GM19023 (cell line): Measurements from ENCODE around the gene ADAMTSL5.
"Not testable (repeated sequence)": the region's sequence is repeated elsewhere in the genome, so short reads cannot be mapped to it uniquely, and the experiment has no call there.

Experiments used
- ATAC-seq: cut with Tn5 transposase; IDR thresholded peaks from one replicate; pipeline ENCODE4 v1.9.1; 2021; ENCODE audit warnings: mild to moderate bottlenecking, moderate library complexity; ENCODE audit not compliant: unreplicated experiment

ADAMTSL5 gene

DNA sequence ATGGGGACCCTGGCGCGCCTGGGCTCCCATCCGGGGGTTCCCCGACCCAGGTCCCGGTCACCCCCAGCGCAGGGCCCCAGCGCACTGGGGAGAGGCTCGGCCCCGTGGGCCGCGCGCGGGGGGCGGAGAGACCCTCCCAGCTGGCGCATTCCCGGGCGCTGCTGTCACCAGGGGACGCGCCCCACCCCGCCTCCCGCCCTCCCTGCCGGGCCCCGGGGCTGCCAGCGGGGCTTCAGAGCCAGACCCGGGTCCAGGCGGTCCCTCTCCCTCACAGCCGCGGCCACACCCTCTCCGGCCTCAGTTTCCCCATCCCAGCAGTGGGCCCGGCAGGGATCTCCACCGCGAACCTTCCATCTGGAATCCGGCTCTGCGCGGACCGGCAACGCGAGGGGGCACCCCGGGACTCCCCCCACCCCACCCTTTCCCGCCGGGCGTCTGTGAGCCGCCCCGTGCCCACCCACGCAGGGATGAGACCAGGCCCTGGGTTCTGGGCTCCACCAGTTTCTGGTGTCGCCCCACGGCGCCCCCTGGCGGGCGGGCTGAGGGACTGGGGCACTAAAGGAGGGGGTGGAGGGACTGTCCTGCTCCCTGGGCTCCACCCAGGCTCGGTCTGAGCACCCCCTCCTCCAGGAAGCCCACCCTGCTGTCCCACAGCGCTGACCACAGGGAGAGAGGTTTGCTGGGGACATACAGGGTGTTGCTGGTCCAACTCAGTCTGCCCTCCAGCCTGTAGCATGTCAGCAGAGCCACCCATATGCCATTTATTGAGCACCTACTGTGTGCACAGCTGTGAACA lies 878 bp upstream of the ADAMTSL5 start:
- no peak for ATAC-seq

DNA sequence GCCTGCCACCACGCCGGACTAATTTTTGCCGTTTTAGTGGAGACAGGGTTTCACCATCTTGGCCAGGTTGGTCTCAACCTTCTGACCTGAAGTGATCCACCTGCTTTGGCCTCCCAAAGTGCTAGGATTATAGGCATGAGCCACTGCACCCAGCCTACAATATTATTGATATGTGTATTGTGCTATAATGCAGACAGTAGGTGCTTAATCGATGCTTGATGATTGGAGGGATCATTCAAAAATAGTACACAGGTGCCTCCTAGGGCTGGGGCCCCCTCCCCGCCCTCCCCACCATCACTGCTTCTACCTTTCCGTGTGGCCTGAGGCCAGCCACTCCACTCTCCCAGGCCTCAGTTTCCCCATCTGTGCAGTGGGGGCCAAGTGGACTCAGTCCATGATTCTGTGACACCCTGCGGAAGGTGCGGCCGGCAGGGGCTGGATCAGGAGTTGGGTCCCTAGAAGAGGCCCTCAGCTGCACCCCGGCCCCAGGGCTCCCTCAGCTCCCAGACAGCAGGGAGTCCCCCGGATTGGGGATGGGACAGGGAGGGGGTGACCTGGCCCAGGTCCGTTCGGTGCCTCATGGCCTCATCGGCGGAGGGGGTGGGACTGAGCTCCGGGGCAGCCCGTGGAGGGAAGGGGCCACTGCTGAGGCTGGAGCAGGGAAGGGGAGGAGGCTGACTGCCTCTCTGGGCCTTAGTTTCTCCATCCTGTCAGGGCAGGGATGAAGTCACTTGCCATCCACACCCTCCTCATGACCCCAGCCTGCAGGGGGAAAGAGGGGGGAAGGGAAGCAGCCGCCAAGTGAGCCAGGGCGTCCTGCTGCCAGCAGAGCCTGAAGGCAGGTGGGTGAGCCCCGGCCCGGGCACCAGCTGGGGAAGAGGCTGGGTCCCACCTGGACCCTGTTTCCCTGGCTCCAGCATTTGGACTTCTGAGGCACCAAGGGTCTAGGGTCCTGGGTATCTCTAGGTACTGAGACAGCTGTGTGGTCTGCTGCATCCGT lies 1.2 kb downstream of the ADAMTSL5 start:
- no peak for ATAC-seq

DNA sequence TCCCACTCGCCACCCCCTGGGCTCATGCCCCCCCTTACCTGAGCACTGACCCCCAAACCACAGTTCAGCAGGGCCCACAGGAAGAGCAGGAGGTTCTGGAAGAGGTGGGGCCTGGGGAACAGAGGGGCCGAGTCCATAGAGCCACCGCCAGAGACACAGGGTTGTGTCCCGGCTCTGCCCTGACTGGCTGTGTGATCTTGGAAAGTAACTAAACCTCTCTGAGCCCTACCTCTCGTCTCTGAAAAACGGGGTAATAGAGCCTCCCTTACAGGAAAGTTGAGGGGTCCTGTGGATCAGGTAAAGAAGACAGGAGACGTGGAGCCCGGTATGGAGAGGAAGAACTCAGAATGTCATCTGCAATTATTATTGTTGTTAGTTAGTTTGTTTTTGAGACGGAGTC lies 2.0 kb downstream of the ADAMTSL5 start:
- no peak for ATAC-seq

DNA sequence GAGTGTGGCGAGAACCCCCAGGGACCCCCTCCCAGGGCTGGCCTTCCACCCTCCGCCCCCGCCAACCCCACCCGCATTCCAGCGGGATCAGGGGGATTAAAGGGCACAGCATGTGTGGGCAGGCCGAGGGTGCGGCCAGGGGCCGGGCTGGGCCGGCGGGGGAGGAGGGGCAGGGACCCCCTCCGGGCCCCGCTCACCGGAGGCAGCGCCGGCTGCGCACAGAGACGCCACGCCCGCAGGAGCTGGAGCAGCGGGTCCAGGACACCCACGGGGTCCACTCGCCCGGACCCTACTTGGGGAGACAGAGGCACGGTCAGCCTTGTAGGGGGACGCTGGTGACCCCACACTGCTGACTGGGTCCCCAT lies 2.4 kb downstream of the ADAMTSL5 start:
- no peak for ATAC-seq

DNA sequence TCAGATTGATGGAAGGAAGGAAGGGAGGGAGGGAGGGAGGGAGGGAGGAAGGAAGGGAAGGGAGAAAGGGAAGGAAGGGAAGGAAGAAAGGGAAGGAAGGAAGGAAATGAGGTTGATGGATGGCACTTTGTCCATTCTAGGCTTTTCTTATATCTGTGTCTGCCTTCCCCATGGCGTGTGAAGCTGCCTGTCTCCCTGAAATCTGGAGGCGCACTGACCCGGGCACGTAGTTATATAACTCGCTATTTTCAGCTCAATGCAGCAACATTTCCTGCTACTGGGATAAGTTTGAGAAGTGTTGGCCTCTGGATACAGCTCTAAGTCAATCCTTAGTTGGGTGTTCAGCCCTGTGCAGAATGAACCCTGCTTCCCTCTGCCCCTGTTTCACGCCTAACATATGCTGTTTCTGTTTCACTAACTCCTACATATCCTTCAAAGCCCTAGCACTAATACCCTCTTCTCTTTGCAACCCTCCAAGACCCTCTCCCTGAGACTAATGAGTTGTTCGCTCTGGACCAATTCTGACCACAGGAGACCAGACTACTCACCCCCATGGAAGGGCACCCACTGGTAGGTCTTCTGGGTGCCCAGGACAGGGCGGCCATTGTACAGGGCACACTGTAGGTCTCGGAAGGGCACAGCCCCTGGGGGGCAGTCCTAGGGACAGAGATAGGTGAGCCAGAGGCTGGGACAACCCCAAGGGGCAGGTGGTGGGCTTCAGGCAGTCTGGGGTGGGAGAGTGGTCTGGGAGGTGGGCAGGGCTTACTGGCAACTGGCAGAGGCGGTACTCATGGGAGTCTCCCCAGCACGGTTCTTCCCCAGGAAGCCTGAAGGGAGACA lies 3.0 kb downstream of the ADAMTSL5 start:
- ATAC-seq: no peak

DNA sequence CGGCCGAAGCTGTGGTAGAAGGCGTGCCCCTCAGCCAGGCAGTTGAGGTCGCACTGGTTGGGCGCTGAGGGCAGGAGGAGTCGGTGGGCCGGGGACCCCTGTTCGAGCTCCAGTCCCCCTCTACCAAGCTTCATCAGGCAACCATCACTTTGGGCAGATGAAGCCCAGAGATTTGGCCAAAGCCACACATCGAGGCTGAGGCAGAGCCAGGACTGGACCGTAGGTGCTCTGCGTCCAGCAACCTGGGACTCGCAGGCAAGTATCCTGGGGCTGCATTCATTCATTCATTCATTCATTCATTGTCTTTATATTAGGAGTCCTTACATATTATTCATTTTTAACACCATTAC lies 4.3 kb downstream of the ADAMTSL5 start:
- ATAC-seq: no peak

DNA sequence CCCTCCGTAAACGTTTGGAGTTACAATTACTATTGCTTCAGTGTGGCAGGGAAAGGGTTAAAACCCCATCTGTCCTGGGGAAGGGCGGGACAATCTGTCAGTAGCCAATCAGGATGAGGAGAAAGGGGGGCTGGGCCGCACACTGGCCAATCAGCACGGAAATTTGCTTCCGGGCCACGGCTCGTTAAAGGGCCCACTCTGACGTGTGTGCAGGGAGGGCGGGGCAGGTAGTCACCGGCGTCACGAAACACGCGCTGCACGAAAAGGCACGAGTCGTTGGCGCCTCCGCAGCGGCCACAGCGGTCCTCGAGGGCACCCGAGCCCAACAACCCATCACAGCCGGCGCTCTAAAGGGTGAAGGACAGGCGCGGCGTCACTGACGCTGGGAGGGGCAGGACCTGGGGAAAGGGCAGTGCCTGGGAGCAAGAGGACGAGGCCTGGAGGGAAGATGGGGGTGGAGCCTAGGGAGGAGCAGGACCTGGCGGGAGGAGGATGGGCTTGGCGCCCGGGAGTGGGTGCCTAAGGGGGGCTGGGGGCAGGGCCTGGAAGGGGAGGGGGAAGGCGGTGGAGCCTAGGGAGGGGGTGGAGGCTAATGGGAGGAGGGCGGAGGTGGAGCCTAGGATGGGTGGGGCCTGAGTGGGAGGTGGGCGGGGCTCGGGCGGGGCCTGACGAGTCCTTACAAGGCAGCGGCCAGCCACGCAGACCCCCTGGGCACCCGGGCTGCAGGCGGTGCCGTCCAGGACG lies 4.9 kb downstream of the ADAMTSL5 start:
- no peak for ATAC-seq

DNA sequence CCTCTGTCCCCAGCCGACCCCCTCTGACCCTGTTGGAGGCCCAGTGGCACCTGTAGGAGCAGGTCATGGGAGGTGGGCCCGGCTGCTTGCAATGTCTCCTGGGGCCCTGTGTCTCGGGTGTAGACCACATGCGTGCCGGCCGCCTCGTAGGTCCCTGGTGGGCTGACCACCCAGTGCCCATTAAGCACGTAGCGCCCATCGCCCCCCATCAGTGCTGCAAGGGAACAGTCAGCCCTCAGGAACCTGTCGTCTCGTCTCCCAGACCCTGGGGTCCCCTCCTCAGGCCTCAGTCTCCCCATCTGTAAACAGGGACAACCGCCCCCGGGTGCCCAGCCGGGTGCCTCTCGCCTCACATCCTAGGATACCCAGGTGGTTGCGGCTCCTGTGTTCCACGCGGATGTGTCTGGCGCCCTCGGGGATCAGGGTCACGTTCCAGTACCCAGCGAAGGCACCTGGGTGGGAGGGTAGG lies 5.6 kb downstream of the ADAMTSL5 start:
- ATAC-seq: no peak

DNA sequence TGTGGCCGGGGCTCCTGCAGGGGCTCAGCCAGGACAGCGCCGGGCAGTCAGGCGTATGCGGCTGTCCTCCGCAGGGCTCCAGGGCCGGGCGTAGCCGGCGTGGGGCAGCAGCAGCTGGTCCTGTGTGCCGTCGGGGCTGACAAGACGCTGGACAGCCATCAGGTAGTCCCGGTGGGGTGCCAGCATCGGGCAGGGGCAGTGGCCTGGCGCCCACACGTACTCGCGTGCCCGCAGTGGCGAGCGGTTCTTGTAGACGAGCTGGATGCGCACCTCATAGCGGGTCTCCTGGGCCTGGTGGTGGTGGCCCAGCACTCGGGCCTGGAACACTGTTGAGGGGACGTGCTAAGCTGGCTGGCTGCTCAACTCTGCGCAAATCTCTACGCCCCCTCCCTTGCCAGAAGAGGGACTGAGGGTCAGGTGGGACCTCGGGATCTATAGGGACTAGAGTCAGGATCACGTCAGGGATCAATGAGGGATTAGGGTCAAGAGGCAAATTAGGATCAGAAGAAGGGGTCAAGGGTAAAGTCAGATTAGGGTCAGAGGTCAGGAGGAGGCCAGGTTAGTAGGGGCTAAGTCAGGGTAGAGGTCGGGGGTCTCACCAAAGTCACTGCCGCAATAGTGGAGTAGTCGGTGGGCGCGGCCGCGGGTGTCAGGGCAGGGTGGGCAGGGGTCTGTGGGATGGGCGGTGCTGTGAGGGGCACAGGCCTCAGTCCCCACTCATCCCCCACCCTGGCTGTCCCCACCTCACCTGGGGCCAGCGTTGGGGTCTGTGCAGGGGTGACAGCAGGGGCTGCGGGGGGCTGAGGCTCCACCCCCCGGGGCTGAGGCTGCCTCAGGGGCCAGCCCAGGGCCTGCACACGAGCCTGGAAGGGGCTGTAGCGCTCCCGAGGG lies 6.6 kb downstream of the ADAMTSL5 start:
- ATAC-seq: no peak

DNA sequence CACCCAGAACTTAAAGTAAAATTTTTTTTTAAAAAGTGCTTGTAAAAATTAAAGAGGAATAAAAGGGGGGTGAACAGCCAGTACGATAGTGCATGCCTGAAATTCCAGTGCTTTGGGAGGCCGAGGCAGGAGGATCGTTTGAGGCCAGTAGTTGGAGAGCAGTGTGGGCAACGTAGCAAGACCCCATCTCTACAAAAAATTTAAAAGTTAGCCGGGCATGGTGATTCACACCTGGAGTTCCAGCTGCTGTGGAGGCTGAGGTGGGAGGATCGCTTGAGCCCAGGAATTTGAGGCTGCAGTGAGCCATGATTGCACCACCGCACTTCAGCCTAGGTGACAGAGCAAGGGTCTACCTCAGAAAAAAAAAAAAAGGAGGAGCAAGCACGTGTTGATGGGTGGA lies 7.8 kb downstream of the ADAMTSL5 start:
- ATAC-seq: no peak

DNA sequence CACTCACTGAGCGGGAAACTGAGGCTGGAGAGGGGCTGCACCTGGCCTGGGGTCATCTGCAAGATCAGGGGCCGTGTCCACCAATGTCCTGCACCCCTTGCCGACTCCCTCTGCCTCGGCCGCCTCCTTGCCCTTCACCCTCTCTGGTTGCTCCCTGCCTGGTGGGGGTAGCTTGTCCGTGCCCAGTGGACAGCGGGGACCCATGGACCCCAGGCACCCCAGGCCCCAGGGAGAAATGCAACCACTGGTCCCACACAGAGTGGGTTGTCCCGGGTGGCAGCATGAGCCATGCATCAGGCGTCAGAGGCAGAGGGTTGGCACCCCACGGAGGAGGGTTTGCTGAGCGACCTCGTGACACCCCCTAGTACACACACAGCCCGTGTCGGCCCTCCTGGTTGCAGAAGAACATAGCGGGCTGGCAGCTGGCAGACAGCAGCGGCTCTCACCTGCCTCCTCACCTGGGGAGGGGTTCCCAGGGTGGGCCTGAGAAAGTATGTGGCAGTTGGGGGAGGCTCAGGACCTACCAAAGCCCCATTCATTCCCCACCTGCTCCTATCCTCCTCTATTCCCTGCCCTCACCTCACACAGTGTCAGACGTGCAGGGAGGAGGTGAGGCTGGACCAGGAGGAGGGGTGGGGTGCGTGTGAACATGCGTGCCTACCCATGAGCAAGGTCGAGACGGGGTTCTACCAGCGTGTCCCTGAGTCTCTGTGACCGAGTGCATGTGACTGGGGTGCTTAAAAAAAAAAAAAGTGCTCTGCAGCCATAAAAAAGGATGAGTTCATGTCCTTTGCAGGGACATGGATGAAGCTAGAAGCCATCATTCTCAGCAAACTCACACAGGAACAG lies 8.7 kb downstream of the ADAMTSL5 start:
- ATAC-seq: no peak

DNA sequence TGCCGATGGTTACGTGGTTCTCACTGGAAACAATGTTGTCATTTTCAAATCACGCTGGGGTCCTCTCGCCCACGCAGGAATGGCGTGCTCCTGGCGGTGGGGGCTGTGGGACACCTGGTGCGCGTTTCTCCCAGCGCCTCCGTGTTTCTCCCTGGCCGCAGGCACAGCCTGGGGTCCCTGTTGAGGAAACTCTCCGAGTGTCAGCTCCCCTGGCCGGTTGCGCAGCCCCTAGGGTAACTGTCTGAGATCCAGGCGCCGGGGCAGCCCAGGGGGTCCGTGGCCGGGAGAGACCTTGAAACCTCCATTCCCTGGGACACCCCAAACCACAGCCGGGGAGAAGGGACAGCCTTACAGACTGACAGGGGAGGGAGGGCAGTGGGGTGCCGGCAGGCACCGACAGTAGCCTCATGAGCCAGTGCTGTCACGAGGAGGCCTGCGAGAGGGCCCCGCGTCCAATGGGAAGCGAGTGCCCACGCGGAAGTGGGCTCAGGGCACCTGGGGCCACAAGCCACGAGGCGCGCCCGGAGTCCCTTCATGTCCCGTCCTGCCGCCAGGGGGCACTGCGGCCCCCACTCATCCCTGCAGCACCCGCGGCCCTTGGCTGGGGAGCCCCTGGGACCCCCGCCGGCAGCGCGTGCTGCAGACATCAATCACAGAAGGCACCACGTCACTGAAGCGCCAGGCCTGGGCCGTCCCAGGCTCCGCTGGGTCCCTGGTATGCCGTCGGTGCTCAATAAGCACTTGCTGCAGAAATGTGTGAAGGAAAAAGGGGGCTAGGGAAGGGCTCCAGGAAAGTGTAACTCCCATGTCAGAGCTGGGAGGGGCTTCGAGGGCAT lies 9.5 kb downstream of the ADAMTSL5 start:
- no peak for ATAC-seq

DNA sequence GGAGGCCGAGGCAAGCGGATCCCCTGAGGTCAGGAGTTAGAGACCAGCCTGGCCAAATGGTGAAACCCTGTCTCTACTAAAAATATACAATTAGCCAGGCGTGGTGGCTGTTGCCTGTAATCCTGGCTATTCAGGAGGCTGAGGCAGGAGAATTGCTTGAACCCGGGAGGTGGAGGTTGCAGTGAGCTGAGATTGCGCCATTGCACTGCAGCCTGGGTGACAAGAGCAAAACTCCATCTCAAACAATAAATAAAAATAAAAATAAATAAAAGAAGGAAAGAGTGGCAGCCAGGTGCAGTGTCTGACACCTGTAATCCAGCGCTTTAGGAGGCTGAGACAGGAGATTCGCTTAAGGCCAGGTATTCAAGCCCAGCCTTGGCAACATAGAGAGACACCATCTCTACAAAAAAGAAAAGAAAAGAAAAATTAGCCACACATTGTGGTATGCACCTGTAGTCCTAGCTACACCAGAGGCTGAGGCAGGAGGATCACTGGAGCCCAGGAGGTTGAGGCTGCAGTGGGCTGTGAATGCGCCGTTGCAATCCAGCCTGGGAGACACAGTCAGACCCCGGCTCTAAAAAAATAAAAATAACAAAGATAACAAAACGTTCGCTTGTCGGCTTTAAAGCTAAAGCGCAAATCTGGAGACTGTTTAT lies 10.3 kb downstream of the ADAMTSL5 start:
- ATAC-seq: no peak

DNA sequence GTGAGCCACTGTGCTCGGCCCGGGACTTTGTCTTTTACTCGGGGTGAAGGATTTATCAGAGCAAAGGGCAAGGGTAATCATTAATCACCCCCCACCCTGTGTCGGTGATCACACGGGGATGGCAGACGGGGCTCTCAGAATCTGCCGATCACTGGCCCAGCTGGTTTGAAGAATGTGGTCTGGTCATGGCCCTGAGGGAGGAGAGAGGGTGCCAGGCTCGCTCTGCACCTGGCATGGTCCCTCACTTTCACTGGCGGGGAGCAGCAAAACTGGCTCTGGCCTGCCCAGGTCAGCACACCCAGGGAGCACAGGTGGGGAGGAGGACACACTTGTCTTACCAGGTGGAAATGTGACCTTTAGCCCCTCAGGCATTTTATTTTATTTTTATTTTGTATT lies 11.6 kb downstream of the ADAMTSL5 start:
- no peak for ATAC-seq

DNA sequence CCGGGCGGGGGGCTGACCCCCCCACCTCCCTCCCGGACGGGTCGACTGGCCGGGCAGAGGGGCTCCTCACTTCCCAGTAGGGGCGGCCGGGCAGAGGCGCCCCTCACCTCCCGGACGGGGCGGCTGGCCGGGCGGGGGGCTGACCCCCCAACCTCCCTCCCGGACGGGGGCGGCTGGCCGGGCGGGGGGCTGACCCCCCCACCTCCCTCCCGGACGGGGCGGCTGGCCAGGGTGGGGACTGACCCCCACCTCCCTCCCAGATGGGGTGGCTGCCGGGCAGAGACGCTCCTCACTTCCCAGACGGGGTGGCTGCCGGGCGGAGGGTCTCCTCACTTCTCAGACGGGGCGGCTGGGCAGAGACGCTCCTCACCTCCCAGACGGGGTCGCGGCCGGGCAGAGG lies 13.6 kb downstream of the ADAMTSL5 start:
- not testable (repeated sequence) for ATAC-seq

DNA sequence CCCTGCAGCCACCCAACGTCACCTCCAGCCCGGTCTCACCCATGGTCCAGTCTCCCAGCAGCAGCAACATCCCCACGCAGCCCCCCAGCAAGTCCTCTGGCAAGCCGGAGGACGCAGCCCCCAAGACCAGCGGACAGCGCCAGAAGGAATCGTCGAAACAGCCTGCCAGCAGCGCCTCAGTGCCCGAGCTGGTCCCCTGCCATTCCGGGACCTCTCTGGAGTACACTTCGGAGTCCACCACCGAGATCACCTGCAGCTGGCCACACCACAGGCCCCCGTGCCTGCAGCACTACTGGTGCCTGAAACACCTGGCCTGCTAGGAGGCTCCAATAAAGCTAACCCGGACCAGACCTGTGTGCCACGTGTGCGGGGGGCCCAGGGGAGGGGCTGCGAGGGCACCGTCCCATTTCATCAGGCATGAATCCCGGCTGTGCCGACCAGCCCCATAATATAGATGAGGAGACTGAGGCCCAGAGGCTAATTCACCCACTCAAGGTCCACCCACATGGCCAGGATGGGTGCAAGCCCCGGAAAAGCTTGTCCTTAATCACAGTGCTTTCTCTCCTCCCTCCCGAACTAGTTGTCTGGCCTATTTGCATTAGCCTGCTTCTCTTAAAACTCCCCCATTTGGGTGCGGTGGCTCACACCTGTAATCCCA lies 15.1 kb downstream of the ADAMTSL5 start:
- no peak for ATAC-seq
